ENCODE results near the gene TMED1.

Gene TMED1

DNA sequence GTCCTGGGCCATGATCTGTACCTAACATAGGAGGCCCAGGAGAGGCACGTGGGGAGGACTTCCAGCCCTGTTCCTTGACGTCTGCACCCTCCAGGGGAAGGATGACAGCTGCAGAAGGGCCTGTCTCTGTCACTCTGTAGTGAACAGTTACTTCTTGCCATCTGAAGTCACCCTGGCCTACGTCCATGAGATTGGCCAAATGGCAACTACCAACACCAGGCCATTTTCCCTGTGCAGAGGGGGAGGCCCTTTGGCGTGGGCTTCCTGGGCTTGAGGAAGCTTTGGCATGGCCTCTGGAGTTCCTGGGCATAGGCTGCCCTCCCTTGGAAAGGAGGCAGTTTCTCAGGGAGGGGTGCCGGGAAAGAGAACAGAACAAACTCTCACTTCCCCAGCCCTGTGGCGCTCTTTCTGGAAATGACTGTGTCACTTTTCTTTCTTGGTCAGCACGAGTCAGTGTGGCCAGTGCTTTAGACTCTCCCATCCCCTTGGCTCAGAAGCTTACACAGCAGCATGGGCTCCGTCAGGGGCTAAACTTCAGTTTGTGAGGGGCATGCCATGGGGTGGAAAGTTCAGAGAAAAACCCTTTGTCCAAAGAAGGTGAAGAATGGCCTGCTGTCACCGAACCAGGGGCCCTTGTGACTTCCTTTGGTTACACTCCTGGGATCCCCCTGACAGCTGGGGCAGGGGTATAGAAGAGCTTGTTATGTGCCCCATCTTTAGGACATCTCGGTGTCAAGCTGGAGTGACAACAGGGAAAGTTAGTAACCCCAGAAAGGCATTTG is 40.6 kb upstream of the TMED1 start:
- H3K9me2 ChIP-seq (ENCODE audit: low read depth, low read length) = no peaks in the 10 kb centered on the region
- H3K9ac ChIP-seq (ENCODE audit: low read length) = peak overlapping the region; percentile 11; the same call in 1 of the 2 replicates
- H3K36me3 ChIP-seq (ENCODE audit: insufficient read depth, low read length) = peaks cover 2% of the 10 kb centered on the region; the same call in 1 of the 2 replicates
- H3K27me3 ChIP-seq (ENCODE audit: insufficient read depth, low read length) = no peaks in the 10 kb centered on the region
- TF ChIP-seq, protein P1, sequence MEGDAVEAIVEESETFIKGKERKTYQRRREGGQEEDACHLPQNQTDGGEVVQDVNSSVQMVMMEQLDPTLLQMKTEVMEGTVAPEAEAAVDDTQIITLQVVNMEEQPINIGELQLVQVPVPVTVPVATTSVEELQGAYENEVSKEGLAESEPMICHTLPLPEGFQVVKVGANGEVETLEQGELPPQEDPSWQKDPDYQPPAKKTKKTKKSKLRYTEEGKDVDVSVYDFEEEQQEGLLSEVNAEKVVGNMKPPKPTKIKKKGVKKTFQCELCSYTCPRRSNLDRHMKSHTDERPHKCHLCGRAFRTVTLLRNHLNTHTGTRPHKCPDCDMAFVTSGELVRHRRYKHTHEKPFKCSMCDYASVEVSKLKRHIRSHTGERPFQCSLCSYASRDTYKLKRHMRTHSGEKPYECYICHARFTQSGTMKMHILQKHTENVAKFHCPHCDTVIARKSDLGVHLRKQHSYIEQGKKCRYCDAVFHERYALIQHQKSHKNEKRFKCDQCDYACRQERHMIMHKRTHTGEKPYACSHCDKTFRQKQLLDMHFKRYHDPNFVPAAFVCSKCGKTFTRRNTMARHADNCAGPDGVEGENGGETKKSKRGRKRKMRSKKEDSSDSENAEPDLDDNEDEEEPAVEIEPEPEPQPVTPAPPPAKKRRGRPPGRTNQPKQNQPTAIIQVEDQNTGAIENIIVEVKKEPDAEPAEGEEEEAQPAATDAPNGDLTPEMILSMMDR (IDR thresholded peaks at IDR 0.05; ENCODE audit: low read length) = no peak
- no peak for TF ChIP-seq EZH2 (IDR thresholded peaks at IDR 0.05; ENCODE audit: borderline replicate concordance, low read length)
- no peaks in the 10 kb centered on the region for H3K9me3 ChIP-seq (ENCODE audit: low read length)
- peaks cover 73% of the 10 kb centered on the region for H3K79me2 ChIP-seq (ENCODE audit: insufficient read depth, low read length)
- H3K4me1 ChIP-seq (ENCODE audit: insufficient read depth, low read length, severe bottlenecking) = peaks cover 57% of the 10 kb centered on the region
- peak overlapping the region; percentile 5; the same call in 1 of the 2 replicates for H3K4me2 ChIP-seq (ENCODE audit: low read length)
- no peak overlapping the region for H2AFZ ChIP-seq (ENCODE audit: low read length)
- H3F3A ChIP-seq (ENCODE audit: insufficient read depth, low read length) = no peaks in the 10 kb centered on the region
- no peak overlapping the region for H3K4me3 ChIP-seq (ENCODE audit: low read depth, low read length, poor library complexity, severe bottlenecking)
- H3K27ac ChIP-seq (ENCODE audit: low read depth, low read length, poor library complexity, severe bottlenecking) = peak overlapping the region; percentile 75
- no peaks in the 10 kb centered on the region for H4K20me1 ChIP-seq (ENCODE audit: insufficient read depth, low read length)

- Histone ChIP-seq H3K36me3 (ENCODE audit: insufficient read depth, low read length) (no peaks in the 10 kb centered on the region), H3K79me2 (ENCODE audit: insufficient read depth, low read length) (peaks cover 48% of the 10 kb centered on the region), H3K27ac (ENCODE audit: low read depth, low read length, poor library complexity, severe bottlenecking) (peak overlapping the region; percentile 37), H3K4me1 (ENCODE audit: insufficient read depth, low read length, severe bottlenecking) (peaks cover 59% of the 10 kb centered on the region), H2AFZ (ENCODE audit: low read length) (no peak overlapping the region), H3K27me3 (ENCODE audit: insufficient read depth, low read length) (no peaks in the 10 kb centered on the region), H3K4me3 (ENCODE audit: low read depth, low read length, poor library complexity, severe bottlenecking) (peak overlapping the region; percentile 25), H3K9ac (ENCODE audit: low read length) (peak overlapping the region; percentile 29; the same call in 1 of the 2 replicates), H3K4me2 (ENCODE audit: low read length) (peak overlapping the region; percentile 54), H4K20me1 (ENCODE audit: insufficient read depth, low read length) (no peaks in the 10 kb centered on the region), H3K9me2 (ENCODE audit: low read depth, low read length) (no peaks in the 10 kb centered on the region), H3K9me3 (ENCODE audit: low read length) (no peaks in the 10 kb centered on the region), H3F3A (ENCODE audit: insufficient read depth, low read length) (no peaks in the 10 kb centered on the region)
- TF ChIP-seq, protein P1 (IDR thresholded peaks at IDR 0.05; ENCODE audit: low read length) = no peak
These were observed 38.0 kb upstream of the TMED1 start for GRCh38 chr19:10874024-10874423.

GRCh38 chr19:10872546-10873107 is 36.6 kb upstream of the TMED1 start:
- TF ChIP-seq, protein P1 (IDR thresholded peaks at IDR 0.05; ENCODE audit: low read length) = no peak
- no peak for TF ChIP-seq EZH2 (IDR thresholded peaks at IDR 0.05; ENCODE audit: borderline replicate concordance, low read length)
- no peaks in the 10 kb centered on the region for H3F3A ChIP-seq (ENCODE audit: insufficient read depth, low read length)
- no peak overlapping the region for H2AFZ ChIP-seq (ENCODE audit: low read length)
- H3K27ac ChIP-seq (ENCODE audit: low read depth, low read length, poor library complexity, severe bottlenecking) = peak overlapping the region; percentile 61
- H3K27me3 ChIP-seq (ENCODE audit: insufficient read depth, low read length) = no peaks in the 10 kb centered on the region
- H3K4me2 ChIP-seq (ENCODE audit: low read length) = peak overlapping the region; percentile 72
- H3K4me1 ChIP-seq (ENCODE audit: insufficient read depth, low read length, severe bottlenecking) = peaks cover 59% of the 10 kb centered on the region
- no peaks in the 10 kb centered on the region for H3K36me3 ChIP-seq (ENCODE audit: insufficient read depth, low read length)
- peak overlapping the region; percentile 96 for H3K9ac ChIP-seq (ENCODE audit: low read length)
- peaks cover 40% of the 10 kb centered on the region for H3K79me2 ChIP-seq (ENCODE audit: insufficient read depth, low read length)
- no peaks in the 10 kb centered on the region for H3K9me2 ChIP-seq (ENCODE audit: low read depth, low read length)
- no peaks in the 10 kb centered on the region for H4K20me1 ChIP-seq (ENCODE audit: insufficient read depth, low read length)
- H3K4me3 ChIP-seq (ENCODE audit: low read depth, low read length, poor library complexity, severe bottlenecking) = peak overlapping the region; percentile 94
- no peaks in the 10 kb centered on the region for H3K9me3 ChIP-seq (ENCODE audit: low read length)

Measured in OCI-LY1 (cell line).